SK-N-SH treated with all-trans-retinoic acid at 6 μM for 48 hours (cell line): ENCODE results near the gene ANKS3.

Source experiments
- ISL1 ChIP-seq: fragments of 250-450 bp; sonication (Bioruptor Pico); IDR thresholded peaks from 2 replicates; pipeline ENCODE4 v2.1.2; 2022; ENCODE audit warnings: mild to moderate bottlenecking, moderate library complexity
- POU6F1 ChIP-seq: fragments of 250-450 bp; sonication (Bioruptor Pico); IDR thresholded peaks from 2 replicates; pipeline ENCODE4 v1.8.0; 2021; ENCODE audit warnings: low read depth, mild to moderate bottlenecking, moderate library complexity, borderline replicate concordance
- TCF4 ChIP-seq: fragments of 250-450 bp; sonication (Bioruptor Pico); IDR thresholded peaks from 2 replicates; pipeline ENCODE4 v1.8.0; 2021; ENCODE audit warnings: mild to moderate bottlenecking, moderate library complexity, borderline replicate concordance
- ZFP3 ChIP-seq: fragments of 250-450 bp; sonication (Bioruptor Pico); IDR thresholded peaks from 2 replicates; pipeline ENCODE4 v1.5.0; 2020; ENCODE audit warnings: mild to moderate bottlenecking, moderate library complexity
- ZFP30 ChIP-seq: fragments of 450-650 bp; formaldehyde crosslinking; IDR thresholded peaks from 2 replicates; pipeline ENCODE4 v1.5.0; 2022; ENCODE audit warnings: mild to moderate bottlenecking, moderate library complexity
- ZNF70 ChIP-seq: fragments of 450-650 bp; formaldehyde crosslinking; IDR thresholded peaks from 2 replicates; pipeline ENCODE4 v1.5.0; 2020; ENCODE audit warnings: mild to moderate bottlenecking, moderate library complexity
- TF ChIP-seq, protein P1 (sequence below): fragments of 250-450 bp; sonication (Bioruptor Pico); IDR thresholded peaks from 2 replicates; pipeline ENCODE4 v1.5.1; 2020; ENCODE audit warnings: low read depth, mild to moderate bottlenecking, moderate library complexity

GRCh38 chr16:4655801-4656200 is 78.3 kb downstream of the ANKS3 start:
- no peak for TF ChIP-seq POU6F1 (CRISPR knock-in tag)
- no peak for TF ChIP-seq TCF4 (CRISPR knock-in tag)
- no peak for TF ChIP-seq ZFP30 (CRISPR knock-in tag)
- TF ChIP-seq ISL1 (CRISPR knock-in tag) = no peak
- TF ChIP-seq, protein P1, sequence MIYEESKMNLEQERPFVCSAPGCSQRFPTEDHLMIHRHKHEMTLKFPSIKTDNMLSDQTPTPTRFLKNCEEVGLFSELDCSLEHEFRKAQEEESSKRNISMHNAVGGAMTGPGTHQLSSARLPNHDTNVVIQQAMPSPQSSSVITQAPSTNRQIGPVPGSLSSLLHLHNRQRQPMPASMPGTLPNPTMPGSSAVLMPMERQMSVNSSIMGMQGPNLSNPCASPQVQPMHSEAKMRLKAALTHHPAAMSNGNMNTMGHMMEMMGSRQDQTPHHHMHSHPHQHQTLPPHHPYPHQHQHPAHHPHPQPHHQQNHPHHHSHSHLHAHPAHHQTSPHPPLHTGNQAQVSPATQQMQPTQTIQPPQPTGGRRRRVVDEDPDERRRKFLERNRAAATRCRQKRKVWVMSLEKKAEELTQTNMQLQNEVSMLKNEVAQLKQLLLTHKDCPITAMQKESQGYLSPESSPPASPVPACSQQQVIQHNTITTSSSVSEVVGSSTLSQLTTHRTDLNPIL (CRISPR knock-in tag) = no peak
- no peak for TF ChIP-seq ZNF70 (CRISPR knock-in tag)
- no peak for TF ChIP-seq ZFP3 (CRISPR knock-in tag)
